Small intestine (tissue), 7 donors: ENCODE measurements around the gene PIK3R5. TPM values are rescaled to one million over a fixed set of nuclear protein-coding genes. Genes with fewer than 3 reads are reported as not detected.
"Not testable (repeated sequence)": the region's sequence is repeated elsewhere in the genome, so short reads cannot be mapped to it uniquely, and the experiment has no call there.

Experiments used
- DNase-seq, 2 donors: peaks; one replicate each; pipeline versions ENCODE4 v3.0.0 to v3.0.0-alpha.2; 2013
- FAIRE-seq: peaks from 2 replicates; lab custom pipeline; 2012; peaks lifted over from hg19 to GRCh38; lab: Jason Lieb, UNC
- H3K27ac ChIP-seq, 3 donors: one replicate each; pipeline ENCODE4 v1.5.1; 2013; ENCODE audit warnings: low read length in 2 of 3, mild to moderate bottlenecking in 2 of 3, control low read depth in 1 of 3, inconsistent platforms in 1 of 3, low read depth in 1 of 3, moderate library complexity in 1 of 3
- H3K27me3 ChIP-seq, 3 donors: one replicate each; pipeline ENCODE4 v1.6.1; 2013; ENCODE audit warnings: low read length in 3 of 3, inconsistent platforms in 1 of 3; ENCODE audit not compliant: control insufficient read depth in 3 of 3, insufficient read depth in 3 of 3
- H3K36me3 ChIP-seq, 3 donors: one replicate each; pipeline ENCODE4 v1.6.1; 2013; ENCODE audit warnings: low read length in 3 of 3, inconsistent platforms in 1 of 3, low read depth in 1 of 3, mild to moderate bottlenecking in 1 of 3, moderate library complexity in 1 of 3; ENCODE audit not compliant: control insufficient read depth in 3 of 3, insufficient read depth in 2 of 3
- H3K4me1 ChIP-seq, 3 donors: one replicate each; pipeline ENCODE4 v1.6.1; 2013; ENCODE audit warnings: low read length in 2 of 3, inconsistent platforms in 1 of 3, low read depth in 1 of 3, mild to moderate bottlenecking in 1 of 3, moderate library complexity in 1 of 3; ENCODE audit not compliant: control insufficient read depth in 3 of 3, insufficient read depth in 2 of 3
- H3K4me3 ChIP-seq, 3 donors: one replicate each; pipeline ENCODE4 v1.5.1; 2013; ENCODE audit warnings: low read length in 3 of 3, control low read depth in 1 of 3, inconsistent platforms in 1 of 3, low read depth in 1 of 3, mild to moderate bottlenecking in 1 of 3, moderate library complexity in 1 of 3
- H3K9me3 ChIP-seq, 2 donors: one replicate each; pipeline ENCODE4 v1.6.1; 2013; ENCODE audit warnings: low read depth in 1 of 2, low read length in 1 of 2; ENCODE audit not compliant: control insufficient read depth in 2 of 2, insufficient read depth in 1 of 2
- WGBS, 3 donors: extraction: QIAGEN DNeasy Blood & Tissue Kit; methylation state at CpG; one replicate each; pipeline ENCODE4 v1.1.7; 2013; 5-methylcytosine and 5-hydroxymethylcytosine counted together
- polyA plus RNA-seq, 4 donors: library from polyadenylated mRNA; stranded (reverse) in 3 of 4; unstranded in 1 of 4; fragments of 200-250 nt in 3 of 4; fragments of 120-200 nt in 1 of 4; gene quantifications; one replicate each; pipeline versions ENCODE4 v1.2.1 to v1.2.3, GENCODE V29; 2013
- donor health status: healthy with polysubstance abuse.
- donor health status: control.
- donor health status: control.
- donor health status: Bipolar disorder and iron deficiency.
- donor health status: healthy.

The PIK3R5 gene
- polyA plus RNA-seq, 4 donors, result 1.3 to 4.6 (median 3.0) TPM

DNA sequence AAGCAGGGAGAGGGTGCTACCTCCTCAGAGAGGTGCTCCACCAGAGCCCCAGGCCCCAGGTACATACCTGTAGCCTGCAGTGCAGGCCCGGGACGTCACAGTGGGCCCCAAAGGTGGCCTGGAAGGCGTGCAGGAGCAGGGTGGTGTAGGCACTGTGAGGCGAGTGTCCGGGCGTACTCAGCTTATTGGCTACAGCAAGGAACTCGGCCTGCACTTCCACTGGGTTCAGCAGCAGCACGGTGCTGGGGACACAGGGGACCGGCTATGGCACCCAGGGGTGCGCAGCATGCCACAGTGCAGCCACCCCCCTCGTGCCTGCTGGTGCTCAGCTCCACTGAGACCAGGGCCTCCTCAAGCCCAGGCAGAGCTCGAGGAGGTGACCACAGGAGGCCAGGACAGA, 74.8 kb downstream of the PIK3R5 start:
- Histone ChIP-seq H3K9me3 (no peaks in the 10 kb centered on the region), H3K36me3 (no peaks in the 10 kb centered on the region), H3K4me1 (no peaks in the 10 kb centered on the region), H3K4me3 (no peak overlapping the region), H3K27ac (no peak overlapping the region), H3K27me3 (no peaks in the 10 kb centered on the region)
- FAIRE-seq (no peak), DNase-seq (no peak)
- 80 to 92% (median 89%) methylated on average over 12 of the region's 12 CpGs for WGBS, 3 donors

DNA sequence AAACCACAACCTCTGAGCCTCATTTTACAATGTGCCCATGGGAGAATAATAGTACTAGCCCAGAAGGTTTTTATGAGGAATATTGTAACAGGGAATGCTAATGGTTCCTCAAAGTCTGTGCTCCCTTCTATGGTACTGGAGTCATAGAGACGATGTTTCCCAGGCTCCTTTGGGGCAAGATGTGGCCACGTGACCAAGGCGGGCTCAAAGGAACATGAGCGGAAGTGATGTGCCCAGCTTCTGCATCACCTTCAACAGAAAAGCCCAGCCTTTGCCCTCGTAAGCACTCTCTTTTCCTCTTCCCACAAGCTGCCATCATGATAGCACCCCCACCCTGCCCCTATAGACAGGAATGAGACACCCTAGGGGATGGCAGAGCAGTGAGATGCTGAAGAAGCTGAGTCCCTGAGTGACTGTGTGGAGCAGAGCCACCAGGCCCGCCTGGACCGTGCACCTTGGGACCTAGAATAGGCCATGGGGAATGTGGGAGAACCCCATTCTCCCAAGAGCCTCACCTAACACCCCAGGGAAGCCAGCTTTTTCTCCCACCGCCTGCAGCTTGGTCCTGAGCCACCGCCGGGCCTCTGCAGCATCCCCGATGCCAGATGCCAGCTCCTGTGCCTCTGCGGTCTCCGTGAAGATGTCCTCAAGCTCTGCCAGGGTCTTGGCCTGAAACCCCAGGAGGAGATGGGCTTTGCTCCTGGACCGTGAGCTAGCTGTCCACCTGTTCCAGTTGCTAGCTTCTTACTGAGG, 75.9 kb downstream of the PIK3R5 start:
- FAIRE-seq (no peak), DNase-seq (no peak)
- no peaks in the 10 kb centered on the region for H3K4me1 ChIP-seq
- 90 to 95% (median 94%) methylated on average over 14 of the region's 14 CpGs for WGBS, 3 donors
- H3K36me3 ChIP-seq, result no peaks in the 10 kb centered on the region
- H3K27ac ChIP-seq, result no peak overlapping the region
- H3K27me3 ChIP-seq, result no peaks in the 10 kb centered on the region
- no peaks in the 10 kb centered on the region for H3K9me3 ChIP-seq
- H3K4me3 ChIP-seq, result no peak overlapping the region

DNA sequence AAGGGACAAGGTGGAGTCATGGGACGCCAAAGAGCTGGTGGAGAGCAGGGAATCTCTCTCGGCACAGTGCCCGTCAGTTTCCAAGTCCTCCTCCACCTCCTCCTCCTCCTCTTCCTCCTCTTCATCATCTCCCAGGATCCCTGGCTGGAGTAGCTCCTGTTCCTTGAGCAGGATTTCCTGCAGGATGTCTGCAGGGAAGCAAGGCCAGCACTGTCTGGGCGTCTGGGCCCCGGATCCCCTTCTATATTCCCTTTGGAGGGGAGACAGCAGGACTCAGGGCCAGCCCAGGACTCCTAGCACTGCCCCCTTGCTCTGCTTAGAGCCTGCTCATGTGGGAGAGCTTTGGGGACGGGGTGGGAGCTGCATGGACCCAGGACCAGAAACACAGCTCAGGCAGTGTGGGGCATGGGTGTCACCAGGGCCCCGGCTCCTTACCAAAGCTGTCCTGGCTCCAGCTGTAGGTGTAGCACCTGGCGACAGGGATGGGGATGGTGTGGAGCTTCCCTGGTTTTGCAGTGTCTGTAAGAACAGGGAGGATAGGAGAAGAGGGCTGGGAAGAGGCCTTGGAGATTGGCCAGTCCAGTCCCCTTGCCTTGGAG, 76.7 kb downstream of the PIK3R5 start:
- no peaks in the 10 kb centered on the region for H3K9me3 ChIP-seq
- no peak for FAIRE-seq
- H3K4me1 ChIP-seq, result no peaks in the 10 kb centered on the region
- WGBS, 3 donors, result 59 to 70% (median 67%) methylated on average over 8 of the region's 8 CpGs
- H3K4me3 ChIP-seq, result no peak overlapping the region
- no peaks in the 10 kb centered on the region for H3K27me3 ChIP-seq
- no peak overlapping the region for H3K27ac ChIP-seq
- H3K36me3 ChIP-seq, result no peaks in the 10 kb centered on the region
- DNase-seq, result no peak

DNA sequence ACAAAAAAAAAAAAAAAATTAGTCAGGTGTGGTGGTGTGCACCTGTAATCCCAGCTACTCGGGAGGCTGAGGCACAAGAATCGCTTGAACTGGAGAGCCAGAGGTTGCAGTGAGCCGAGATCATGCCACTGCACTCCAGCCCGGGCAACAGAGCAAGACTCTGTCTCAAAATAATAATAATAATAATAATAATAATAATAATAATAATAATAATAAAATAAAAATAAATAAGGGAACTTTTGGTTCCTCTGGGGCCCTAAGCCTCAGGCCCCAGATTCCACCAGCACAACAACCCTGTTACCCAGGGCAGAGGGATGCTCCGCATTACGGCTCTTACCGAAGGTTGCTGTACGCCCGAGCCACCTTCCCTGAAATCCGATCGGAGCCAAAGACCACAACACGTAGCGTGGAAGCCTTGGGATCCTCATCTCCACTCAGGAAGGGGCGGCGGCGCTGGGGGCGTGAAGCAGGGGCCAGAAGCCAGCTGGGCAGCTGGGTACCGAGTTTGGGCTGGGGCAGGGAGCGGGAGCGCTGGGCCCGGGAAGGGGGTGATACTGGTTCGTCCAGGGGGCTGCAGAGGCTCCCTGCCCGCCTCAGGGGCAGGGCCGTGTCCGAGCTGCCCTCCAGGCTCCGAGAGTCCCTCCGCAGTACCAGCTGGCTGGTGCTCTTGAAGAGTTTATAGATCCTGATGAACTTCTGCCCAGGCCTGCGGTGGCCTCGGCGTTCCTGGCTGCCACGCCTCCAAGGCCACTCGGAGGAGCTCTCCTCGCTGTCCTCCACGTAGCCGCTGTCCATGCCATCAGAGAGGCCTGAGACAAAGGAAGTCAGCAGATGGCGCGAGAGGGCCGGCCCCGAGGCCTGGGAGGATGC, 77.4 kb downstream of the PIK3R5 start:
- DNase-seq (peak; percentile 16 to 45), FAIRE-seq (no peak)
- Histone ChIP-seq H3K27me3 (no peaks in the 10 kb centered on the region), H3K36me3 (no peaks in the 10 kb centered on the region), H3K9me3 (no peaks in the 10 kb centered on the region), H3K27ac (no peak overlapping the region), H3K4me1 (no peaks in the 10 kb centered on the region), H3K4me3 (no peak overlapping the region)
- WGBS, 3 donors, result 66 to 79% (median 76%) methylated on average over 39 of the region's 39 CpGs

DNA sequence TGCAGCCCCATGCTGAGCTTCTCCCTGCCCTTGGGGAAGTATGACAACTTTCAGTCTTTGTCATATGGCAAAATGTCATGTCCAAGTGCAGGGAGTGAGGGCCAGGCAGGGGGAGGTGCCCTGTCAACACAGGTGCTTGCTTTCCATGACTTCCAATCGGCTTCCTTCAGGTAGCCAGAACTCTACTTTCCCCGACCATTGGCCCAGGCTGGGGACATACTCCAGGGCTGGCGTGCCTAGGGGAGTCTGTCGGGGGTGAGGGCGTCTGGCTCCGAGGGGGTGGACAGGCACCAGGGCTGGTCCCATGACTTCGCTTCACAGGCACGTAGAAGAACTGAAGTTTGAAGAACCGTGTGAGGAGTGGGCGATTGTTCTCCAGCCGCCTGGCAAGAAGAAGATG, 78.2 kb downstream of the PIK3R5 start:
- Histone ChIP-seq H3K4me3 (no peak overlapping the region), H3K4me1 (no peaks in the 10 kb centered on the region), H3K36me3 (no peaks in the 10 kb centered on the region), H3K27me3 (no peaks in the 10 kb centered on the region), H3K27ac (no peak overlapping the region), H3K9me3 (no peaks in the 10 kb centered on the region)
- FAIRE-seq, result no peak
- no peak for DNase-seq
- 93 to 97% (median 93%) methylated on average over 11 of the region's 11 CpGs for WGBS, 3 donors

DNA sequence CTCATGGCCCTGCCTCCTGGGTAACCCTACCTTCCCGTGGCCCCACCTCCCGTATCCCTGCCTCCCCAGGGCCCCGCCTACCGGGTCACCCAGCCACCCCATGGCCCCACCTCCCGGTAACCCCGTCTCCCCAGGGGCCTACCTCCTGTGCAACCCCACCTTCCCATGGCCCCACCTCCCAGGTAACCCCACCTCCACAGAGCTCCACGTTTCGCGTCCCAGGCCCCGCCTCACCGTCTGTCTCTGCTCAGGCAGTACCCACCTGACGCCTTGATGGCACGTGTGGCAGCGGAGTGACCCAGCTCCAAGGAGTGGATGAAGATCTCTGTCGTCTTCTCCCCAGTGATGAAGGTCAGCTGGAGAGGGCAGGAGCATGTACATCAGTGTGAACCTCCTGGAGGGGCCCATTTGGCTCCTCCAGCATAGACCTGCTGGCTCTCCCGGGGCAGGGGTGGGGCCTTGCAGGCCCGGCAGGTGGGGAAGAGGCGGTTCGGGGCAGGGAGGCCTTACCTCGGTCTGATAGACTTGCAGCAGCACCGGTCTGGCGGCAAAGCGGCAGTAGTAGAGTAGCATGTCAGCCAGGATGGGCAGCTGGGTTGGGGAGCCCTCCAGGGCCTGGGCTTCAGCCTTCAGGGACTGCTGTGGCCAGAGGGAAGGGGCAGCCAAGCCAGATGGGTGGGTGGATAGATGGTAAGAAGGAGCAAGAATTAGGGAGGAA, 79.4 kb downstream of the PIK3R5 start:
- FAIRE-seq (no peak), DNase-seq (no peak)
- Histone ChIP-seq H3K27ac (no peak overlapping the region), H3K27me3 (no peaks in the 10 kb centered on the region), H3K4me1 (no peaks in the 10 kb centered on the region), H3K9me3 (no peaks in the 10 kb centered on the region), H3K4me3 (no peak overlapping the region), H3K36me3 (no peaks in the 10 kb centered on the region)
- 83 to 90% (median 90%) methylated on average over 23 of the region's 23 CpGs for WGBS, 3 donors

DNA sequence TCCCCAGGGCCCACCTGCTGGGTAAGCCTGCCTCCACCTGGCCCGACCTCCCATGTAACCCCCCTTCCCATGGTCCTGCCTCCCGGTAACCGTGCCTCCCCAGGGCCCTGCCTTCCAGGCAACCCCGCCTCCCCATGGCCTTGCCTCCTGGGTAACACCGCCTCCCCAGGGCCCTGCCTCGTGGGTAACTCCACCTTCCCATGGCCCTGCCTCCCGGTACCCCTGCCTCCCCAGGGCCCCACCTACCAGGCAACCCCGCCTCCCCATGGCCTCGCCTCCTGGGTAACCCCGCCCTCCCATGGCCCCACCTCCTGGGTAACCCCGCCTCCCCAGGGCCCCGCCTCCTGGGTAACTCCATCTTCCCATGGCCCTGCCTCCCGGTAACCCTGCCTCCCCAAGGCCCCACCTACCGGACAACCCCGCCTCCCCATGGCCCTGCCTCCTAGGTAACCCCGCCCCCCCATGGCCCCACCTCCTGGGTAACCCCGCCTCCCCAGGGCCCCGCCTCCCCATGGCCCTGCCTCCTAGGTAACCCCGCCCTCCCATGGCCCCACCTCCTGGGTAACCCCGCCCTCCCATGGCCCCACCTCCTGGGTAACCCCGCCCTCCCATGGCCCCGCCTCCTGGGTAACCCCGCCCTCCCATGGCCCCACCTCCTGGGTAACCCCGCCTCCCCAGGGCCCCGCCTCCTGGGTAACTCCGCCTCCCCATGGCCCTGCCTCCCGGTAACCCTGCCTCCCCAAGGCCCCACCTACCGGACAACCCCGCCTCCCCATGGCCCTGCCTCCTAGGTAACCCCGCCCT, 80.1 kb downstream of the PIK3R5 start:
- 75 to 83% (median 83%) methylated on average over 17 to 30 of the region's 30 CpGs for WGBS, 3 donors
- not testable (repeated sequence) for H3K9me3 ChIP-seq, H3K36me3 ChIP-seq, H3K4me3 ChIP-seq, H3K27me3 ChIP-seq, FAIRE-seq, H3K27ac ChIP-seq, DNase-seq, H3K4me1 ChIP-seq
